Measurements from ENCODE around the gene UBE2O.

Gene UBE2O

DNA sequence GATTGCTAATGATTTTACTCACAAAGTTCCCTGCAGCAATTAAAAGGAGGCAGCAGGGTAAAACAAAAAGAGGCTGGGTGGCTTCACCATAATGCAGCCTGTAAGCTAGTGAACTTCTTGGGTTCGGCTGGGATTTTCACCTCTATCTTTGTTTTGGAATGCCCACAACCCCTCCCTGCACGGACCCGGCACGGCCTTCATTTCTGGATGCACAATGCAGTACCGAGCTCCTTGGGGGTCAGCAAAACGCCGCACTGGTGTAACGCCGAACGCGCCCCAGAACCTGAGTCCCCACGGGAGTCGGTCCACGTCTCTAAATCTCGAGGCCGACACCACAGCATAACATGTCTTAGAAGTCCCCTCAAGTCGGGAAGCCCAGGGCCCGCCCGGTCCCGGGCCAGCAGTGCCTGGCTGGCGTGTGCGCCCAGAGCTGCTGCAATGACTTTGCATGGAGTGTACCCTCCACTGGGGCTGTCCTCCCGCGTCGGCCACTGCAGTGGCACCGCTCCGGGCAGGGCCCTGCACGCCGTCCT lies 759 bp downstream of the UBE2O start:
- peak overlapping the region; percentile 94 for H3K27ac ChIP-seq
- TF ChIP-seq ZFX (IDR thresholded peaks at IDR 0.05): no peak
- TF ChIP-seq, protein P1, sequence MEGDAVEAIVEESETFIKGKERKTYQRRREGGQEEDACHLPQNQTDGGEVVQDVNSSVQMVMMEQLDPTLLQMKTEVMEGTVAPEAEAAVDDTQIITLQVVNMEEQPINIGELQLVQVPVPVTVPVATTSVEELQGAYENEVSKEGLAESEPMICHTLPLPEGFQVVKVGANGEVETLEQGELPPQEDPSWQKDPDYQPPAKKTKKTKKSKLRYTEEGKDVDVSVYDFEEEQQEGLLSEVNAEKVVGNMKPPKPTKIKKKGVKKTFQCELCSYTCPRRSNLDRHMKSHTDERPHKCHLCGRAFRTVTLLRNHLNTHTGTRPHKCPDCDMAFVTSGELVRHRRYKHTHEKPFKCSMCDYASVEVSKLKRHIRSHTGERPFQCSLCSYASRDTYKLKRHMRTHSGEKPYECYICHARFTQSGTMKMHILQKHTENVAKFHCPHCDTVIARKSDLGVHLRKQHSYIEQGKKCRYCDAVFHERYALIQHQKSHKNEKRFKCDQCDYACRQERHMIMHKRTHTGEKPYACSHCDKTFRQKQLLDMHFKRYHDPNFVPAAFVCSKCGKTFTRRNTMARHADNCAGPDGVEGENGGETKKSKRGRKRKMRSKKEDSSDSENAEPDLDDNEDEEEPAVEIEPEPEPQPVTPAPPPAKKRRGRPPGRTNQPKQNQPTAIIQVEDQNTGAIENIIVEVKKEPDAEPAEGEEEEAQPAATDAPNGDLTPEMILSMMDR (conservative IDR thresholded peaks at IDR 0.05): no peak

DNA sequence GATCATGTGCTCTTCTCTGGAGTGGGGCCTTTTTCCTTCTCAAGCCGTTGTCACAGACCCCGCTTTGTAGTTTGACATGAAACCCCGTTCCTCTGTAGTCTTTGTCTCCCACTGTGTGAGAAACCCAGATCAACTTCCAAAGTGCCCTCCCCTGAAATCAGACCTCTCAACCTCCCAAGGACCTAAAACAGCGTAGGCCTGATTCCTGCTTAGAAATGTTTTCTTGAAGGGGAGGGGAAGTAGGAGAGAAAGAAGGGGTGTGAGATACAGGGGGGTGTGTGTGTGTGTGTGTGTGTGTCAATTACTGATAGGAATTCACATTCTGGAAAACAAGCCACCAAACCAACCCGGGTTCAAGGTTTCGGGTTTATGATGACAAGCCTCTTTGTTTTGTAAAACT lies 1.4 kb downstream of the UBE2O start:
- no peak overlapping the region; the same call in 1 of the 2 replicates for H3K27ac ChIP-seq
- TF ChIP-seq ZFX (IDR thresholded peaks at IDR 0.05): no peak
- TF ChIP-seq, protein P1 (conservative IDR thresholded peaks at IDR 0.05): no peak

DNA sequence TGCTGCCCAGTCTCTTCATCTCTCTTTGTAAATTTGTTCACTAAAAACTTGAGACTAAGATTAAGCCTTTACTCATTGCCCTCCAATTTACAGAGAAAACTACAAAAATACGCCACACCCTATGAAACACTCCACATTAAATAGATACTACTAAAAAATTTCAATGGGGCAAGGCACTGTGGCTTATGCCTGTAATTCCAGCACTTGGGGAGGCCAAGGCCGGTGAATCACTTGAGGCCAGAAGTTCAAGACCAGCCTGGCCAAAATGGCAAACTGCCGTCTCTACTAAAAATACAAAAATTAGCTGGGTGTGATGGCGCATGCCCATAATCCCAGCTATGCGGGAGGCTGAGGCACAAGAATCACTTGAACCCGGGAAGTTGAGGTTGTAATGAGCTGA lies 3.8 kb downstream of the UBE2O start:
- no peak overlapping the region for H3K27ac ChIP-seq
- TF ChIP-seq, protein P1 (conservative IDR thresholded peaks at IDR 0.05): no peak
- TF ChIP-seq ZFX (IDR thresholded peaks at IDR 0.05): no peak

DNA sequence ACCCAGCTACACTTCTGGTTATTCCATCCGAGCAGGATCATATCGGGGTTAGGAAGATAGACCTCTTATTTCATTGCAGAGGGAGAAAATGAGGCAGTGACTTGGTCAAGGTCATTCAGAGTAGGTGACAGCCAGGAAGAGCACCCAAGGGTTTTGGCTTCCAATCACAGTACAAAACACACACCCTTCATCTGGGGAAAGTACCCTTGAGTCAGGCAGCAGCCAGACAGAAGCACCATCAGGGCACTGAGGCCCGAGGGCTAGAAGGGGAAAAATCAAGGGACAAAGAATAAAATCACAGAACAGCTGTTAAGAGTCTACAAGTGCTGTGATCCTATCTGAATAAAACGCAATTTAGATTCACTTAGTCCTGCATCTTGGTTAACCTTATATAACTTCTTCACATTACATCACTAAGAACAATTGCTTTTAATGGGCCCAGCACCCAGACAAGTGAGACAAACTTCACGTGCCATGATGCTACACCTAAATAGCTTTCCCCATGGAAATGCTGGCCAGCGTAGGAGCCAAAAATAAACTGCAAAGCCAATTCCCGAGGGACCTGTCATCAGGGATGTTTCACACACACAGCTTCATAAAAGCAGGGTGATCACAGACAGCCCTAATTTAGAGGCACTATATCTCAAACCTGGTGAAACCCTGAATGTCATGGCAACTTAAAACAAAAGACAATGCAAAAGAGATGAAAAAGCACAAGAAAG lies 4.9 kb downstream of the UBE2O start:
- H3K27ac ChIP-seq: peak overlapping the region; percentile 34; the same call in 1 of the 2 replicates
- no peak for TF ChIP-seq ZFX (IDR thresholded peaks at IDR 0.05)
- TF ChIP-seq, protein P1 (conservative IDR thresholded peaks at IDR 0.05): no peak

DNA sequence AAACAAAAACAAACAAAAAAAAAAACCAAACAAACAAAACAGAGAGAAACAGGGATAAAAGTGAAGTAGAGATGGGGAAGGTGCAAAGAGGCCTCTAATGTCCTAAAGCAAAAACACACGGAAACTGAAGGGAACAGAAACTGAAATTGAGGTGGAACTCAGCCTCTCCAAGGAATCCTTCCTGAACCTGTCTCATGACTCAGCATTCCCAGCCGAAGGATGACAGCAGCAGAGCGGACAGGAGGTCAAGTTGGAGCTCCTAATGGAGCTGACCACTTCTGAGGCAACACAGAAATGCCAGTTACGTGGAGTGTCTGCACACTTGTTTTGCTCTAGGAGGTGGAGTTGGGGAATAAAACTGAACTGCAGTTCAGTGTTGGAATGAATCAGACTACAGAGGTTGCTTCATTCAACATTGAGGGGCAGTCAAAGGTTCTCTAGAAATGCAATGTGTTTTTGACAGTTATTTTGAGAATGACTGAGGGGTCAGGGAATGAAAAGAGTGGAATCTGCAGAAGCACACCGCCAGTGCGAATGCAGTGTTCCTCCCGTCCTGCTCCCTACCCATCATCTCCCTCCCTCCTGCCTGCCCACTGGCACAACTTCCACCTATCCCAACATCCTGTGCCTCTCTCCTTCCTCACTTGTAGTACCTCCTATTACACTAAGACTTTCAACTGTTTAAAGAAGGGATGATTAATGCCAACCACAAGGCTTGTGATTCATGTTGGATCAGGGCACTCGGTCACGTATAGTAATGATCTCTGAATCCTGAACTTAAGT lies 6.3 kb downstream of the UBE2O start:
- peak overlapping the region; percentile 68 for H3K27ac ChIP-seq

GRCh38 chr17:76445697-76446448 lies 7.1 kb downstream of the UBE2O start:
- no peak for TF ChIP-seq ZFX (IDR thresholded peaks at IDR 0.05)
- TF ChIP-seq, protein P1 (conservative IDR thresholded peaks at IDR 0.05): no peak
- H3K27ac ChIP-seq: peak overlapping the region; percentile 68

More for the DNA sequence above, 6.3 kb downstream of the UBE2O start:
- TF ChIP-seq, protein P1 (conservative IDR thresholded peaks at IDR 0.05): no peak
- no peak for TF ChIP-seq ZFX (IDR thresholded peaks at IDR 0.05)

Measured in C4-2B (cell line).